ENCODE data around the gene CFAP221.
A peak's percentile ranks its signal among the peaks of the same experiment; 100 is the strongest.

The CFAP221 gene

GRCh38 chr2:119646149-119646548 is 101.9 kb downstream of the CFAP221 start:
- TF ChIP-seq POLR2AphosphoS5 (IDR thresholded peaks at IDR 0.05; ENCODE audit: low read depth, low read length): no peak
- TF ChIP-seq POLR2A (IDR thresholded peaks at IDR 0.05; ENCODE audit: low read depth, low read length): no peak
- TF ChIP-seq TAF1 (IDR thresholded peaks at IDR 0.05; ENCODE audit: low read depth, low read length): no peak
- TF ChIP-seq POU2F2 (IDR thresholded peaks at IDR 0.05; ENCODE audit: low read depth, low read length): no peak
- no peak for TF ChIP-seq PAX5 (IDR thresholded peaks at IDR 0.05; ENCODE audit: insufficient read depth, low read length, severe bottlenecking)
- no peak for TF ChIP-seq SPI1 (IDR thresholded peaks at IDR 0.05; ENCODE audit: low read depth, low read length)
- DNase-seq (ENCODE audit: insufficient read length, low spot score): no peak
- FAIRE-seq: no peak

DNA sequence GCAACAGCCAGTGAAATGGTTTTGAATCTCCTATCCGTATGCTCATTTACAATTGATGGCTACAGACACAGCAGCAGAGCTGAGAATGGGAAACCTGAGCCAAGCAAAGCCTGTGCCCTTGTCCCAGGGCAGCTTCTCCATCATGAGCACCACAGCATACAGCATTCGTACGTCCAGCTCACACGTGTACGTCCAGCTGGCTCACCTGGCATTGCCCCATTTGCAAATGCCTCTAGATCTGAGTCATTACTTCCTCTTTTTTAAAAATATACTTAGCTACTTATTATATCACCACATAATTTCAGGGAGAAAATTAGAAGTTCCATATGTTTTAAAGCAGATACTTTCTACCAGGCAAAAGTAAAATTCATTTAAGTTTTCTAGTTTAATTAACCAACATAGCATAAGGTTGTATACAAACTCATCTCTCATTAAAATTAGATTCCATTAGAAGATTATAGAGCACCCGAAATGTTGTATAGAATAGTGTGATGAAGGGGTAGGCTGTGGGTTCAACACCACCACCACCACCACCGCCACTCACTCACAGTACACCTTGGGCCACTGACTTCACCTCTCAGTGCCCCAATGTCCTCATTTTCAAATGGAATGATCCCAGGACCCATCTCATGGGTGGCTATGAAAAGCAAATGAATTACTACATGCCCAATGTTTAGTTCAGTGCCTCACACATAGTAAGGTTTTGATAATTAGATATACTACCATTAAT is 103.4 kb downstream of the CFAP221 start:
- no peak for DNase-seq (ENCODE audit: insufficient read length, low spot score)
- peak; percentile 82 for FAIRE-seq

GRCh38 chr2:119649364-119649917 is 105.2 kb downstream of the CFAP221 start:
- DNase-seq (ENCODE audit: insufficient read length, low spot score) (no peak), FAIRE-seq (no peak)
- no peak for TF ChIP-seq POLR2AphosphoS5 (IDR thresholded peaks at IDR 0.05; ENCODE audit: low read depth, low read length)
- TF ChIP-seq PAX5 (IDR thresholded peaks at IDR 0.05; ENCODE audit: insufficient read depth, low read length, severe bottlenecking): no peak
- TF ChIP-seq POU2F2 (IDR thresholded peaks at IDR 0.05; ENCODE audit: low read depth, low read length): no peak
- TF ChIP-seq SPI1 (IDR thresholded peaks at IDR 0.05; ENCODE audit: low read depth, low read length): no peak
- no peak for TF ChIP-seq TAF1 (IDR thresholded peaks at IDR 0.05; ENCODE audit: low read depth, low read length)
- no peak for TF ChIP-seq POLR2A (IDR thresholded peaks at IDR 0.05; ENCODE audit: low read depth, low read length)

More for the DNA sequence above, 103.4 kb downstream of the CFAP221 start:
- peak; percentile 59; the same call in 1 of the 2 replicates for TF ChIP-seq POU2F2 (IDR thresholded peaks at IDR 0.05; ENCODE audit: low read depth, low read length)
- no peak for TF ChIP-seq POLR2AphosphoS5 (IDR thresholded peaks at IDR 0.05; ENCODE audit: low read depth, low read length)
- TF ChIP-seq PAX5 (IDR thresholded peaks at IDR 0.05; ENCODE audit: insufficient read depth, low read length, severe bottlenecking): no peak
- TF ChIP-seq POLR2A (IDR thresholded peaks at IDR 0.05; ENCODE audit: low read depth, low read length): no peak
- no peak for TF ChIP-seq SPI1 (IDR thresholded peaks at IDR 0.05; ENCODE audit: low read depth, low read length)
- no peak for TF ChIP-seq TAF1 (IDR thresholded peaks at IDR 0.05; ENCODE audit: low read depth, low read length)

DNA sequence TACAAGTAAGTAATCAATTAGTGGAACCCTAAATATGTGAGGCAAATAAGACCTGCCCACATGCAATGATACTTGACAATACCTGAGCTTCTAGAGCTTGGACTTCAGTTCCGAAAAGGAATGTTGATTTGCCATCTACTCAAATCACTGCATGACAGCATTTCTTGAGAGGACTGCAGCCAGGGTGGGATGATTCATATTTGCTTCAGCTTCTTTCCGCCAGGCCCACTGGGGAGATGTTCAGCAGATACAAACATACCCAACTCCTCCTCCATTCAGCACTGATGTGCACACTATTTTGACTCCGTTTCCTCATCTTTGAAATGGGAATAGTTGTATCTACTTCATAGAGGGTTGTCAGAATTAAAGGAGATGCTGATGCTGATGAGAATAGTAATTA is 106.0 kb downstream of the CFAP221 start:
- DNase-seq (ENCODE audit: insufficient read length, low spot score) (no peak), FAIRE-seq (no peak)
- TF ChIP-seq POU2F2 (IDR thresholded peaks at IDR 0.05; ENCODE audit: low read depth, low read length): no peak
- no peak for TF ChIP-seq TAF1 (IDR thresholded peaks at IDR 0.05; ENCODE audit: low read depth, low read length)
- TF ChIP-seq PAX5 (IDR thresholded peaks at IDR 0.05; ENCODE audit: insufficient read depth, low read length, severe bottlenecking): no peak

GRCh38 chr2:119650846-119651370 is 106.7 kb downstream of the CFAP221 start:
- FAIRE-seq (no peak), DNase-seq (ENCODE audit: insufficient read length, low spot score) (no peak)
- TF ChIP-seq TAF1 (IDR thresholded peaks at IDR 0.05; ENCODE audit: low read depth, low read length) (no peak), SPI1 (IDR thresholded peaks at IDR 0.05; ENCODE audit: low read depth, low read length) (no peak), POU2F2 (IDR thresholded peaks at IDR 0.05; ENCODE audit: low read depth, low read length) (no peak), PAX5 (IDR thresholded peaks at IDR 0.05; ENCODE audit: insufficient read depth, low read length, severe bottlenecking) (no peak), POLR2AphosphoS5 (IDR thresholded peaks at IDR 0.05; ENCODE audit: low read depth, low read length) (no peak), POLR2A (IDR thresholded peaks at IDR 0.05; ENCODE audit: low read depth, low read length) (no peak)

- FAIRE-seq (no peak), DNase-seq (ENCODE audit: insufficient read length, low spot score) (no peak)
- no peak for TF ChIP-seq SPI1 (IDR thresholded peaks at IDR 0.05; ENCODE audit: low read depth, low read length)
These were observed 113.4 kb downstream of the CFAP221 start for GRCh38 chr2:119657466-119658145.

- DNase-seq (ENCODE audit: insufficient read length, low spot score) (no peak), FAIRE-seq (peak; percentile 75)
- TF ChIP-seq SPI1 (IDR thresholded peaks at IDR 0.05; ENCODE audit: low read depth, low read length) (no peak), POLR2AphosphoS5 (IDR thresholded peaks at IDR 0.05; ENCODE audit: low read depth, low read length) (no peak), POU2F2 (IDR thresholded peaks at IDR 0.05; ENCODE audit: low read depth, low read length) (no peak), POLR2A (IDR thresholded peaks at IDR 0.05; ENCODE audit: low read depth, low read length) (no peak), TAF1 (IDR thresholded peaks at IDR 0.05; ENCODE audit: low read depth, low read length) (no peak), PAX5 (IDR thresholded peaks at IDR 0.05; ENCODE audit: insufficient read depth, low read length, severe bottlenecking) (no peak)
These were observed 115.5 kb downstream of the CFAP221 start for GRCh38 chr2:119659601-119660342.

DNA sequence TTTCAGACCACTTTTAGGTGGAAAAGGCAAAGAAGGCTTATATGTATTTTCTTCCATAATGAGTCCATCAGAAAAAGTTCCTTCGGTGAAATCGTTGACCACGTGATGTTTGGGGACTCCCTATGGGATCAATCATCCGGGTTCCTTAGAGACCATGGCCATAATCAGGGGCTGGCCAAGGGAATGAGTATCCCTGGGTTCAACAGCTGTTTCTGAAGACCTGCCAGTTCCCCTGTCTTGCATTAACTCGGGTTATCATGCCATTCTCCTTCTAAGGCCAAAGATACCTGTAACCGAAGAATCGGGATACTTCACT is 116.1 kb downstream of the CFAP221 start:
- DNase-seq (ENCODE audit: insufficient read length, low spot score): no peak
- no peak for TF ChIP-seq PAX5 (IDR thresholded peaks at IDR 0.05; ENCODE audit: insufficient read depth, low read length, severe bottlenecking)
- no peak for TF ChIP-seq POU2F2 (IDR thresholded peaks at IDR 0.05; ENCODE audit: low read depth, low read length)
- TF ChIP-seq TAF1 (IDR thresholded peaks at IDR 0.05; ENCODE audit: low read depth, low read length): no peak
- no peak for TF ChIP-seq POLR2A (IDR thresholded peaks at IDR 0.05; ENCODE audit: low read depth, low read length)
- TF ChIP-seq POLR2AphosphoS5 (IDR thresholded peaks at IDR 0.05; ENCODE audit: low read depth, low read length): no peak
- no peak for TF ChIP-seq SPI1 (IDR thresholded peaks at IDR 0.05; ENCODE audit: low read depth, low read length)
- no peak for FAIRE-seq

GRCh38 chr2:119662297-119662696 is 118.0 kb downstream of the CFAP221 start:
- no peak for DNase-seq (ENCODE audit: insufficient read length, low spot score)
- no peak for FAIRE-seq
- TF ChIP-seq TAF1 (IDR thresholded peaks at IDR 0.05; ENCODE audit: low read depth, low read length): no peak
- no peak for TF ChIP-seq POLR2AphosphoS5 (IDR thresholded peaks at IDR 0.05; ENCODE audit: low read depth, low read length)
- TF ChIP-seq POLR2A (IDR thresholded peaks at IDR 0.05; ENCODE audit: low read depth, low read length): no peak
- TF ChIP-seq PAX5 (IDR thresholded peaks at IDR 0.05; ENCODE audit: insufficient read depth, low read length, severe bottlenecking): no peak
- no peak for TF ChIP-seq SPI1 (IDR thresholded peaks at IDR 0.05; ENCODE audit: low read depth, low read length)
- TF ChIP-seq POU2F2 (IDR thresholded peaks at IDR 0.05; ENCODE audit: low read depth, low read length): no peak
